GM19395 (cell line): ENCODE results near the gene BLOC1S3.

Experiments used
- ATAC-seq: cut with Tn5 transposase; IDR thresholded peaks from one replicate; pipeline ENCODE4 v1.9.1; 2021; ENCODE audit warnings: mild to moderate bottlenecking, moderate library complexity; ENCODE audit not compliant: unreplicated experiment

The BLOC1S3 gene

DNA sequence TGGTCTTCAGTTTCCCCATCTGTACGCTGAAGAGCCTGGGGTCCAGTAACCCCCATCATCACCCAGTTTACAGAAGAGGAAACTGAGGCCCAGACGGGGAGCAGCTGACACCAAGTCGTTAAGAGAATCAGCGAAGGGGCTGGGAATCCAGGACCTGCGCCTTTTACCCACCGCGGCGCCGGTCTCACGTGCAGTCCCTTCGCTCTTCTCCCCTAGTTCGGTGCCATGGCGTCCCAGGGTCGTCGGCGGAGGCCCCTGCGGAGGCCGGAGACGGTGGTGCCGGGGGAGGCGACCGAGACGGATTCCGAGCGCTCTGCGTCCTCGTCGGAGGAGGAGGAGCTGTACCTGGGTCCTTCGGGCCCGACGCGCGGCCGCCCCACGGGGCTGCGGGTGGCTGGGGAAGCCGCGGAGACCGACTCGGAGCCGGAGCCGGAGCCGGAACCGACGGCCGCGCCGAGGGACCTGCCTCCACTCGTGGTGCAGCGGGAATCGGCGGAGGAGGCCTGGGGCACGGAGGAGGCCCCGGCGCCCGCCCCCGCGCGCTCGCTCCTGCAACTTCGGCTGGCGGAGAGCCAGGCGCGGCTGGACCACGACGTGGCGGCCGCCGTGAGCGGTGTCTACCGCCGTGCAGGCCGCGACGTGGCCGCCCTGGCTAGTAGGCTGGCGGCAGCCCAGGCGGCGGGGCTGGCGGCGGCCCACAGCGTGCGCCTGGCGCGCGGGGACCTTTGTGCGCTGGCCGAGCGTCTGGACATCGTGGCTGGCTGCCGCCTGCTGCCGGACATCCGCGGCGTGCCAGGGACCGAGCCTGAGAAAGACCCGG, 698 bp downstream of the BLOC1S3 start:
- no peak for ATAC-seq

DNA sequence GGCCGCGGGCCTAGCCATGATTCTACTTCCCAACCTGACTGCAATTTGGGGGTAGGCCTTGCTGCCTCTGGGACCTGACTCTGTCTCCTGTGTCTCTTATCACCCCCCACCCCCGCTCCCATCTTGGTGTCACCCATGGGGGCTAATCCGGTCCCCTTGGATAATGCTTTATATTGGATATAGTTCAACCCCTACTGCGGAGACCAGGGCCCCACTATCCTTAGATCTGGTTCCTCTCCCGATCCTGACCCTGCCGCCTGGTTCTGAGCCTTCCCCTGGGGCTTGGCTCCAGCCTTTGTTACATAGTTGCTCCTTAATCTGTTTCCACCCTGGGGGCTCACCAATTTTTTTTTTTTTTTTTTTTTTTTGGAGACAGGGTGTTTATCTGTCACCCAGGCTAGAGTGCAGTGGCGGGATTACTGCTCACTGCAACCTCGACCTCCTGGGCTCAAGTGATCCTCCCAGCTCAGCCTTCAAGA, 1.3 kb downstream of the BLOC1S3 start:
- no peak for ATAC-seq

DNA sequence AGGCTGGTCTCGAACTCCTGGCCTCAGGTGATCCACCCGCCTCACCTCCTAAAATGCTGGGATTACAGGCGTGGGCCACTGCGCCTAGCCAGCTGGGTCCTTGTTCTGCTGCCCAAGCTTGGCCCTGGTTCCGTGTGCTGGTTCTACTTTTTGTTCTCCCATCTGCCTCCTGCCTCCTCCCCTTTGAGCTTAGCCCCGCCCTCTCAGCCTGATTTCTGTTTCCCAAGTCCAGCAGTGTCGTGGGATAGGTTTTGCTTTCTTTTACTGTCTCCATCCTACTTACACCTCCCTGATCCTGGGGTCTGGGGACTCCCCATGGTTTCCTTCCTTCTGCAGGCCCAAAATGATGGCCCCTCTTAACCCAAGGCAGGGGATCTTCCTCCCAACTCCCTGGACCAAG, 2.4 kb downstream of the BLOC1S3 start:
- no peak for ATAC-seq

DNA sequence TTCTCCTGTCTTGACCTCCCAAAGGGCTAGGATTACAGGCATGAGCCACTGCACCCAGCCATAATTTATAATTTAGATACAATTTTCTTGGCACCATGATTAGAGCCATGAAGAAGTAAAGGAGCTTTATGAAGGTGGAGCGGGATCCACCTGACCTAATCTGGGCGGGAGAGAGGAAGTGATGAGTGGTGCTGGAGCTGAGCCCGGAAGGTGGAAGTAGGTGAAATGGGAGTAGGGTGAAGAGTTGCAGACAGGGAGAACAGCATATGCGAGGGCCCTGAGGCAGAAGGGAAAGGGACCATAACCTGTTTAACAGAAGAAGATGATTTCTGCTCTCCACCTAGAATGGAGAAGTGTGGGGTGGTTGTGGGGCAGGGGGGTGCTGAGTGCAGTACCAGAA, 4.2 kb downstream of the BLOC1S3 start:
- no peak for ATAC-seq

DNA sequence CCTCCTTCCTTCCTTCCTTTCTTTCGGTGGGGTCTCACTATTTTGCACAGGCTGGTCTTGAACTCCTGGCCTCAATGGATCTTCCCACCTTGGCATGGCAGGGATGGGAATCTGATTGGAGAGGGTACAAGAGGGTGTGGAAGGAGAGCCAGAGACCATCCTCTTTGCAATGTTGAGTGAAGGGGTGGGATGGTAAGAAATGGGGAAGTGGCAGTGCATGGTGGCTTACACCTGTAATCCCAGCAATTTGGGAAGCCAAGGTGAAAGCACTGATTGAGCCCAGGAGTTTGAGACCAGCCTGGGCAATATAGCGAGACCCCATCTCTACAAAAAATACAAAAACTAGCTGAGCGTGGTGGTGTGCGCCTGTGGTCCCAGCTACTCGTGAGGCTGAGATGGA, 5.5 kb downstream of the BLOC1S3 start:
- ATAC-seq: no peak

DNA sequence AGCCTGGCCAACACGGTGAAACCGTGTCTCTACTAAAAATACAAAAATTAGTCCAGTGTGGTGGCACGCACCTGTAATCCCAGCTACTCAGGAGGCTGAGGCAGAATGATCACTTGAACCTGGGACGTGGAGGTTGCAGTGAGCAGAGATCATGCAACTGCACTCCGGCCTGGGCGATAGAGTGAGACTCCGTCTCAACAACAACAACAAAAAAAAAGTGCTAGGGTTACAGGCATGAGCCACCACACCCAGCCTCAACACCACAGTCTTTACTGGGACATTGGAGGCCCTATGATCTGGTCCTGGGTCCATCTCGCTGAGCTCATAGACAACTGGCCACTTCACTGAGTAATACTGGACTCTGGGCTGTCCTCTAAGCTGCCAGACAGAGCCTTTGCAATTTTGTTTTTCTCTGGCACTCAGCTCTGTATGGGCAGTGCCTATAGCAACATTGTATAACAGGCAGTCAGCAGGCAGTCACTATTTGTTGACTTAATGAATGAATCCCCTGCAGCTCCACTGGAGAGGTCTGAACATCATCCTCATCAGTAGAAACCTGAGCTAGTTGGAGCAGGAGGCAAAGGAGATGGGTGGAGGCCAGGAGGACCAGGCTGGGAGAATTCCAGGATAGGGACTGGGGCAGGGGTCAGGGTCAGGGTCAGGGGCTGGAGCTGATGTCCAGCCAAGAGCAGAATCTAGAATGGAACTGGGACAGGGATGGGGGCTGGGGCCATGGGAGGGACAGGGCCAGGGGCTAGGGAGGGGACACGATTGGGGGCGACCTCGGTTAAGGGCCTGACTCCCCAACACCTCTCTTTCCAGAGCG, 8.1 kb downstream of the BLOC1S3 start:
- ATAC-seq: no peak

DNA sequence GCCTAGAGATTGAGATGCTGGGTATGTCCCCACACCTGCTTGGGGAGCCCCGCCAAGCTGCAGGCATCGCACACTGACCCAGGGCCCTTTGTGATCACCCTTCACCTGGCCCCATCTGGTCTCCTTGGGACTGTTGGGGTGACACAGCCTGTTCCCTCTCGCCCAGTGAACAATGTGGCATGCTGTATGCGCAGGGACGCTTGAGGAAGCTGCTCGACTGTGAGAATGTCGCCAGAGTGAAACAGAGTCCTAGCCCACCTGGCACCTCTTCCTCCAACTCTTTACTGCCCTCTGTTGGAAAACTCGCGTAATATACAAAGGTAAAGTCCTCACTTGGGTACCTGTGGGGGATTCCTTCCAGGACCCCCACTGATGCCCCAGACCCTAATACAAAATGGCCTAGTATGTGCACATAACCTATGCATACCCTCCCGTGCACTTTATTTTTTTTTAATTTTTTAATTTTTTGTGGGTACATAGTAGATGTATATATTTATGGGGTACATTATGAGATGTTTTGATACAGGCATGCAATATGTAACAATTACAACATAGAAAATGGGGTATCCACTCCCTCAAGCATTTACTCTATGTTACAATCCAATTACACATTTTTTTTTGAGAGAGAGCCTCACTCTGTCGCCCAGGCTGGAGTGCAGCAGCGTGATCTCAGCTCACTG, 9.0 kb downstream of the BLOC1S3 start:
- ATAC-seq: no peak

DNA sequence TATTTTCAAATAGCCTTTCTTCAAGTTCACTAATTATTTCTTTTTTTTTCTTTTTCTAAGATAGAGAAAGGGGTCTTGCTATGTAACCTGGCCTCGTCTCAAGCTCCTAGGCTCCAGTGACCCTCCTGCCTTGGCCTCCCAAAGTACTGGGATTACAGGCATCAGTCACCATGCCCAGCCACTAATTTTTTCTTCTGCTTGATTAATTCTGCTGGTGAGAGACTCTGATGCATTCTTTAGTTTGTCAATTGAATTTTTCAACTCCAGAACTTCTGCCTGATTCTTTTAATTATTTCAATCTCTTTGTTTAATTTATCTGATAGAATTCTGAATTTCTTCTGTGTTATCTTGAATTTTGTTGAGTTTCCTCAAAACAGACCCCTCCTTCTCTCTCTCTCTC, 11.4 kb downstream of the BLOC1S3 start:
- no peak for ATAC-seq

DNA sequence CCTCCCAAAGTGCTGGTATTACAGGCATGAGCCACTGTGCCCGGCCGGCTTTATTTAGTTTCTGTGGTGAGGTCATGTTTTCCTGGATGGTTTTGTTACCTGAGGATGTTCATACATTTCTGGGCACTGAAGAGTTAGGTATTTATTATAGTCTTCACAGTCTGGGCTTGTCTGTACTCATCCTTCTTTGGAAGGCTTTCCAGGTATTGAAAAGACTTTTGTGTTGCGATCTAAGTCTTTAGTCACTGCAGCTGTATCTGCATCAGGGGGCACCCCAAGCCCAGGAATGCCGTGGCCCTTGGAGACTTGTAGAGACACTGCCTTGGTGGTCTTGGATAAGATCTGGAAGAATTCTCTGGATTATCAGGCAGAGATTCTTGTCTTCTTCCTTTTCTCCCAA, 12.8 kb downstream of the BLOC1S3 start:
- no peak for ATAC-seq

DNA sequence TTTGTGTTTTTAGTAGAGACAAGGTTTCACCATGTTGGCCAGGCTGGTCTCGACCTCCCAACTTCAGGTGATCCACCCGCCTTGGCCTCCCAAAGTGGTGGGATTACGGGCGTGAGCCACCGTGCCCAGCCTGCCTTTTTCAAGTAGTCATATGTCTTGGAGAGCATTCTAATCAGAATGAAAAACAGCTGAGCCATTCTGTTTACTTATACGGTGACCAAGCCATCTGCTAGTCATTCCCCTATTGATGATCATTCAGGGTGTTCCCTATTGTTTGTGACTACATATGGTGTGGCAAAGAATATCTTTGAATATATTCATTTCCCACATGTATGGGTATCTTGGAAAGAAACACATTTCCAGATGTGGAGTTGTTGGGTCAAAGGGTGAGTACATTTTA, 17.2 kb downstream of the BLOC1S3 start:
- no peak for ATAC-seq

DNA sequence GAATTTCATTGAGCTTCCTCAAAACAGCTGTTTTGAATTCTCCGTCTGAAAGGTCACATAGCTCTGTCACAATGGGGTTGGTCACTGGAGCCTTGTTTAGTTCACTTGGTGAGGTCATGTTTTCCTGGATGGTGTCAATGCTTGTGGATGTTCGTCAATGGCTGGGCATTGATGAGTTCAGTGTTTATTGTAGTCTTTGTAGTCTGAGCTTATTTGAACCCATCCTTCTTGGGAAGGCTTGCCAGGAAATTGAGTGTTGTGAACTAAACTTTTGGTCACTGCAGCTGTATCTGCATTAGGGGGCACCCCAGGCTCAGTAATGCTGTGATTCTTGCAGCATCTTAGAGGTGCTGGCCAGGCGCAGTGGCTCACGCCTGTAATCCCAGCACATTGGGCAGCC, 22.0 kb downstream of the BLOC1S3 start:
- no peak for ATAC-seq

DNA sequence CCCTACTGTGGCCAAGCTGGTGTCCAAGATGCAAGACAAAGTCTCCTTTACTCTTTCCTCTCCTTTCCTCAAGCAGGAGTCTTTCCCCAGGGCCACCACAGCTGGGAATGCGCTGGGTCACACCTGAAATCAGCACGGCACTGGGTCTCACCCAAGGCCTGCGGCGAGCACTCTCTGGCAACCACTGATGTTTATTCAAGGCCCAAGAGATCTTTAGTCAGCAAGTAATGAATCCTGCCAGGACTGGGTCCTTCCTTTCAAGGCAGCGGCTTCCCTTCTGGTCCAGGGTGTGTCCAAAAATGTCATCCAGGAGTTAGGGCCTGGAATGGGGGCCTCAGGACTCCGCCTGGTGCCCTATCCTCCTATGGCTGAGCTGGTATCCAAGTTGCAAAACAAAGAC, 24.1 kb downstream of the BLOC1S3 start:
- no peak for ATAC-seq

DNA sequence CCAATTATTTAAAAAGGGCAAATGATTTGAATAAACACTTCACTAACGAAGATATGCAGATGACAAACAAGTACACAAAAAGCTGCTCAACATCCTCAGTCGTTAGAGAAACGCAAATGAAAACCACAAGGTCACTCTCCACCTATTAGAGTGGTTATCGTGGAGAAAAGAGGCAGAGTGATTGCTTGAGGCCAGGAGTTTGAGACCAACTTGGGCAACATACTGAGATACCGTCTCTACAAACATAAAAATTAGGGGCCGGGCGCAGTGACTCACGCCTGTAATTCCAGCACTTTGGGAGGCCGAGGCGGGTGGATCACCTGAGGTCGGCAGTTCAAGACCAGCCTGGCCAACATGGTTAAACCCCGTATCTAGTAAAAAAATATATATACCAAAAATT, 27.2 kb downstream of the BLOC1S3 start:
- no peak for ATAC-seq

DNA sequence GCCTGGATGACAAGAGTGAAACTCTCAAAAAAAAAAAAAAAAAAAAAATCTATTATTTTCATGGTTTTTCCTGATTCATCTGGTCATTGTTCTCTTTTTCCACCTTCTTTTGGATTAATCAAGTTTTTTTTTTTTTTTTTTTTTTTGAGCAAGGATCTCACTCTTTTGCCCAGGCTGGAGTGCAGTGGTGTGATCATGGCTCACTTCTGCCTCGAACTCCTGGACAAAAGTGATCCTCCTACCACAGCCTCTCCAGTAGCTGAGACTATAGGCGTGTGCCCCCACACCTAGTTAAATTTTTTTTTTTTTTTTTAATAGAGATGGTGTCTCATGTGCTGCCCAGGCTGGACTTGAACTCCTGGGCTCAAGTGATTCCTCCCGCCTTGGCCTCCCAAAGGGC, 27.7 kb downstream of the BLOC1S3 start:
- no peak for ATAC-seq

DNA sequence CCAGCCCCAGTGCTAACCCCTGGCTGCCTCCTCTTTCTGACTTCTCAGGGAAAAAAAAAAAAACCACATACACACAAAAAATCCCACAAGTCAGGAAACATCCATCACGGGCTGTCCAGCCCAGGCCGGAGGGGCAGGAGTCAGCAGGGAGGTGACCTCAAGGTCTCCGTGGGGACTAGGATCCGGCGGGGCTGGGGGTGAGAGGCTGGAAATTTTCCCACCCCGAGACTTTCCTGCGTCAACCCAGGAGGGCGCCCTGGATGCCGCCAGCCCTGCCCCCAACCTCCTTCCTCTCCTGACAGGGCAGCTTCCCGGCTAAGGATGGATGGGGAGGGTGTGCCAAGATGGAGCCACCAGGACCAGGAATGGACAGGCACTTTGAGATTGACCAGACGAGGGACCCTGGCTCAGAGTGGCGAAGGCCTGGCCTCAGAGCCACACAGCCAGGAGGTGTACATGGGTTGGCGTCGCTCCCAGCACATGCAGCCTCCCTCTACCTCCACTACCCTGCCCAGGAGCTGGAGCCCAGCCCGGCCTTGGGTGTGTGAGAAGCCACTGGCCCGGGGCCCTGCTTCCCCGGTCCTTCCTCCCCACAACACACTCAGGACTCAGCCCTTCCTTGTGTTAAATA, 33.3 kb downstream of the BLOC1S3 start:
- ATAC-seq: no peak

DNA sequence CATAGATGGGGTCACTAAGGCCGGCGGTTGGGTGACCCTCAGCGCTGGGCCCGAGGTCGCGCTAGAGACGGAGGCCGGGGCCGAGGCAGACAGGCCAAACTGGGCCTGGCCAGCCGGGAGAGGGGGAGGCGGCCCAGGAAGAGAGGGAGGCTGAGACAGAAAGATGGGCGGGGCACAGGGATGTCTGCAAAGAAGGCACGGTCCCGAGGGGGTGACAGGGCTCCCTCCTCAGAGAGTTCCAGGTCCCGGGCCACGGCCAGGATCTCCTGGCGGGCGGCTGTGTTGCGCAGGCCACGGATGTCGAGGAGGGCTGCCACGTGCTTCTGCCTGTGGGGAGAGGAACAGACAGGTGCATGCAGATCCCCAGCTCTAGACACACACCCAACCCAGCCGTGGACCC, 34.4 kb downstream of the BLOC1S3 start:
- no peak for ATAC-seq

DNA sequence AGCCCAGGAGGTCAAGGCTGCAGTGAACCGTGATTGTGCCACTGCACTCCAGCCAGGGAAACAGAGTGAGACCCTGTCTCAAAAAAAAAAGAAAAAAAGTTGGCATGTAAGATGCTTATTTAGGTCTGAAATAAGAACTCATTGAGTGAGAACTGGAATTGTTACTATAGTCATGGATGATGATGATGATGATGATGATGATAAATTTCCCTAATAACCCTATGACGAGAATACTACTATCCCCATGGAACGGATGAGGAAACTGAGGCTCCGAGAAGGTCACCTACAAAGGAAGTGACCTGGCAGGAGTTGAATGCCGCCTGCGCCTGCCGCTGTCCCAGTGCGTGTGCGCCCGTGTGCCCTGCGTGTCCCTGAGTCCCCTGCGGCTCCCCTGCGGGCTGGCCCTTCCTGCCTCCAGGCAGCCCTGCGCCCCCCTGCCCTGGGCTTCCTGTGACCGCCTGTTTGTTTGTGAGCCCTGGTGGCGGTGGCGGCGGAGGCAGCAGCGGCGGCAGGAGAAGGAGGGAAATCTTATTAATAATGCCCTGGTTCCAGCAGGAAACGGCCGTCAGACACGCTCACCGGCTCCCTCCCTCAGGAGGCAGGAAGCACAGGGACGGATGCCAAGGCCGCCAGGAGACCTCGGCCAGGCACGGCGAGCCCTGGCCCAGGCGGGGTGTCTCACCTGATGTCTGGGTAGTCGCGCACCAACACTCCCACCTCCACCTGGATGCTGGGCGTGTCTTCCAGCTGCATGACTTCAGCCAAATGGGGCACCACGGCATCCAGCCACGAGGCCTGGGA, 37.0 kb downstream of the BLOC1S3 start:
- ATAC-seq: no peak

DNA sequence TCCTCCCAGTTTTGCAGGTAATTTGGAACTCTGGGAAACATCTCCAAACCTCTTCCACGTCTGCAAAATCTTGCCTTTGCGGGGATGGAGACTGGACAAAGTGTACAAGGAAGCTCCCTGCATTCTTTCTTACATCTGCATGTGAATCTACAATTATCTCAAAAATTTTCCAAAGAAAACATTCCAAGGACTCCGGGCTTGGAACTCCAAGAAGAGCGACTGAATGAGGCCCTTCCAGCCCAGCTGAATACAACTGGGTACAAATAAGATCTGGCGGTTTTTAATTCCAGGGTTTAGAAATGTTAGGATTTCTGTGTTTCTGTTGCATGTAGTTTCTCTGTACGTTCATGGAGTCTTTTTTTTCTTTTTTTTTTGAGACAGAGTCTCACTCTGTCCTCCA, 38.1 kb downstream of the BLOC1S3 start:
- ATAC-seq: no peak

DNA sequence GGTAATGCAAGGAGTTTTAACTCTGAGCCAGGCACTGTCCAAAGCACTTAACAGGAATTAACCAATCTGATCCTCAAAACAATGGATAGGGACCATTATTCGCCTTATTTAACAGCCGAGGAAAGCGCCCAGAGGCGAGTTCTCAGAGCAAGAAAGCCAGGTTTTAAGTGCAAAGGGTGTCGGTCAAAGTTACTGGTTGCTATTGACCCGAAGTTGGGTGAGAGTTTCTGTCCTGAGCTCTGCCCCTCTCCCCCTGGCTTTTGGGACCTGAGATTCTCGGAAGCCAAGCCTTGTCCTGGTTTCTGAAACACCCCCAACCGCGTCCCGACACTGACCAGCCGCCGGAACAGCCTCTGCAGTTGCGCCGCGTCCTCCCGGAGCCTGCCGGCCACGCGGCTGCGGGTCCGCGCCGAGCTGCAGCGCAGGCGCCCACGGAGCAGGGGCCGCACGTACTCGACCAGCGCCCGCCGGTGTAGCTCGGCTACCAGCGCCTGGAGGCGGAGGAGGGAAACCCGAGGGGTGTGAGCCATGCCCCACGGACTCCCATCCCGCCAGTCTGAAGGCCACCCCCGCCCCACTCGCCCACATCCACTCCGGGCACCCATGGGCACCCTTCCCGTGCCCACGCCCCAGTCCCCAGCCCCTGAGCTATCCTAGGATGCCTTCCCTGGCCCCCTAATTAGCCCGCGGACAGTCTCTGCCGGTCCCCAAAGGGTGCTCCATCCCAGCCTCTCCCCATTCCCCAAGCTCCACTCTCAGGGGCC, 38.8 kb downstream of the BLOC1S3 start:
- no peak for ATAC-seq

DNA sequence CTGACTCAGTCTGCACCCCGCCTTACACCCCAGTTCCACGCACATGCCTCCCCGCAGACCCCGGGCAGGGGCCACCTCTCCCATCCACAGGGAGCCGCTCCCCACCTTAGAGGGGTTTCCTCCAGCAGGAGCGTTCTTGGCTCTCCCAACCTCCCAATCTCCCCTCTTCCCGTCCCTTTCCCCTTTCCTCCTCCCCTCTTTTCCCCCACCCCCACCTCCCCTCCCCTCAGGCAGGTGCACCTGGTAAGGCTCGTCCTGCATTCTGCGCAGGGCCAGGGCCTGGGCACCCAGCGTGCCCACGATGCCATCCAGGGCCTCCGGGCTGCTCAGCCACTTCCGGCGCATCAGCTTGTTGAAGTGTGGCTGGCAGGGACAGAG, 39.4 kb downstream of the BLOC1S3 start:
- ATAC-seq: no peak
